Adipose tissue (tissue), 3 donors: ENCODE data around the gene OR51A7. TPM values are rescaled to one million over a fixed set of nuclear protein-coding genes. Genes with fewer than 3 reads are reported as not detected.
"Not testable (repeated sequence)": the region's sequence is repeated elsewhere in the genome, so short reads cannot be mapped to it uniquely, and the experiment has no call there.

Source experiments
- H3K27ac ChIP-seq: one replicate; pipeline ENCODE4 v1.5.1; 2013; ENCODE audit warnings: low read depth, low read length
- WGBS, 3 donors: extraction: QIAGEN DNeasy Blood & Tissue Kit; methylation state at CpG; one replicate each; pipeline ENCODE4 v1.1.7; 2013; 5-methylcytosine and 5-hydroxymethylcytosine counted together
- polyA plus RNA-seq, 3 donors: library from polyadenylated mRNA; stranded (reverse); fragments of 200-250 nt; gene quantifications; one replicate each; pipeline ENCODE4 v1.2.3, GENCODE V29; 2013
- donor health status: healthy with polysubstance abuse.
- donor health status: Bipolar disorder and iron deficiency.
- donor health status: healthy.

The OR51A7 gene
- polyA plus RNA-seq: not detected

GRCh38 chr11:4903484-4903883 is at the start of gene OR51A7:
TSS of gene OR51A7 (plus strand) at chr11:4903783. CDS start at chr11:4907370, 3,587 bp downstream.
- H3K27ac ChIP-seq: no peak within 1 kb of the TSS

GRCh38 chr11:4854286-4854685 is 49.3 kb upstream of the OR51A7 start:
- 83 to 91% (median 90%) methylated on average over 7 of the region's 7 CpGs for WGBS, 3 donors
- H3K27ac ChIP-seq: not testable (repeated sequence)

GRCh38 chr11:4862447-4863236 is 40.9 kb upstream of the OR51A7 start:
- H3K27ac ChIP-seq: no peak overlapping the region

GRCh38 chr11:4863876-4864275 is 39.7 kb upstream of the OR51A7 start:
- 79 to 84% (median 81%) methylated on average over 4 of the region's 4 CpGs for WGBS, 3 donors
- no peak overlapping the region for H3K27ac ChIP-seq

- WGBS, 3 donors: 17 to 44% (median 33%) methylated on average over 1 of the region's 1 CpG
- no peak overlapping the region for H3K27ac ChIP-seq
These were observed 37.7 kb upstream of the OR51A7 start for GRCh38 chr11:4865855-4866254.

GRCh38 chr11:4881188-4881587 is 22.4 kb upstream of the OR51A7 start:
- WGBS, 3 donors: 81 to 82% (median 81%) methylated on average over 4 of the region's 4 CpGs
- no peak overlapping the region for H3K27ac ChIP-seq

GRCh38 chr11:4881860-4882500 is 21.6 kb upstream of the OR51A7 start, which contains the start of gene OR51T1:
TSS of gene OR51T1 (plus strand) at chr11:4881900. CDS start at chr11:4881900, 0 bp downstream.
- H3K27ac ChIP-seq: no peak within 1 kb of the TSS
- WGBS, 3 donors: 74 to 81% (median 77%) methylated on average over 8 of the region's 8 CpGs

GRCh38 chr11:4882543-4882942 is 21.0 kb upstream of the OR51A7 start:
- H3K27ac ChIP-seq: no peak overlapping the region
- WGBS, 3 donors: 81 to 87% (median 86%) methylated on average over 5 of the region's 5 CpGs

GRCh38 chr11:4884361-4884760 is 19.2 kb upstream of the OR51A7 start:
- 65 to 73% (median 66%) methylated on average over 3 of the region's 3 CpGs for WGBS, 3 donors
- no peak overlapping the region for H3K27ac ChIP-seq

GRCh38 chr11:4886186-4886585 is 17.4 kb upstream of the OR51A7 start:
- H3K27ac ChIP-seq: no peak overlapping the region
- WGBS, 3 donors: 41 to 71% (median 52%) methylated on average over 3 of the region's 3 CpGs

- 0% methylated on average over 1 of the region's 1 CpG for WGBS, 3 donors
- no peak overlapping the region for H3K27ac ChIP-seq
These were observed 16.0 kb upstream of the OR51A7 start for GRCh38 chr11:4887591-4887990.

- no peak overlapping the region for H3K27ac ChIP-seq
- WGBS, 3 donors: 86 to 93% (median 88%) methylated on average over 2 of the region's 2 CpGs
These were observed 13.3 kb upstream of the OR51A7 start for GRCh38 chr11:4890279-4890678.

- no peak overlapping the region for H3K27ac ChIP-seq
- WGBS, 3 donors: 80 to 88% (median 85%) methylated on average over 1 of the region's 1 CpG
These were observed 11.5 kb upstream of the OR51A7 start for GRCh38 chr11:4891996-4892640.

GRCh38 chr11:4916581-4916980 is 13.0 kb downstream of the OR51A7 start:
- H3K27ac ChIP-seq: no peak overlapping the region

GRCh38 chr11:4919250-4919649 is 15.7 kb downstream of the OR51A7 start, which contains the start of gene OR51G2:
TSS of gene OR51G2 (minus strand) at chr11:4919350. CDS start at chr11:4915663, 3,687 bp downstream.
- no peak within 1 kb of the TSS for H3K27ac ChIP-seq
- WGBS, 3 donors: 77 to 87% (median 82%) methylated on average over 4 of the region's 4 CpGs

- H3K27ac ChIP-seq: no peak overlapping the region
- WGBS, 3 donors: 78 to 86% (median 78%) methylated on average over 1 of the region's 1 CpG
These were observed 18.2 kb downstream of the OR51A7 start for GRCh38 chr11:4921796-4922195.

- no peak overlapping the region for H3K27ac ChIP-seq
- 38 to 70% (median 53%) methylated on average over 1 of the region's 1 CpG for WGBS, 3 donors
These were observed 18.7 kb downstream of the OR51A7 start for GRCh38 chr11:4922304-4922703.

GRCh38 chr11:4924239-4924638 is 20.7 kb downstream of the OR51A7 start, which contains the start of gene OR51G1:
TSS of gene OR51G1 (minus strand) at chr11:4924339. CDS start at chr11:4924339, 0 bp downstream.
- no peak within 1 kb of the TSS for H3K27ac ChIP-seq
- WGBS, 3 donors: 68 to 82% (median 76%) methylated on average over 1 of the region's 1 CpG

- H3K27ac ChIP-seq: no peak overlapping the region
These were observed 23.0 kb downstream of the OR51A7 start for GRCh38 chr11:4926608-4927007.
